GM18507 (cell line): ENCODE measurements around the gene NME2.

Experiments
- DNase-seq: peaks from one replicate; pipeline ENCODE4 v3.0.0; 2011; ENCODE audit warnings: low read depth; ENCODE audit not compliant: insufficient read length; ENCODE audit errors: extremely low spot score
- FAIRE-seq: peaks from 2 replicates; lab custom pipeline; 2011; peaks lifted over from hg19 to GRCh38; lab: Jason Lieb, UNC

Gene NME2

DNA sequence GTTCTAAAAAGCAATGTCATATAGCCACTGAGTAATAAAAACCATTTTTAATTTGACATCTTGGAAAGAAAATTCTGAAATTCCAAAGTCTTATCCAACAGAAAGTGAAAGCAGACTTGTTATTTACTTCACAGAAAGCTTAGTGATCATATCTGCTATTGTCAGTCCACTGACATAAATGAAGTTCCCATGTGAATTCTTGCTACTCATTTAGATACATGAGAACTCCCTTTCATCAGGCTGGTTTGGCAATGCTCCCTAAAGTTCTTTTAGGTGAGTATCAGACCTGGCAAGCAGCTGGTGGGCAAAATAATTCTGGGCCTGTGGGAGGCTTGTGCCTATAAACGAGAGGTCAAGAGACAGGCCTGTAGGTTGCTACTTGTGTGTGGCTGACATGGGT is 23.4 kb downstream of the NME2 start:
- FAIRE-seq = no peak

DNA sequence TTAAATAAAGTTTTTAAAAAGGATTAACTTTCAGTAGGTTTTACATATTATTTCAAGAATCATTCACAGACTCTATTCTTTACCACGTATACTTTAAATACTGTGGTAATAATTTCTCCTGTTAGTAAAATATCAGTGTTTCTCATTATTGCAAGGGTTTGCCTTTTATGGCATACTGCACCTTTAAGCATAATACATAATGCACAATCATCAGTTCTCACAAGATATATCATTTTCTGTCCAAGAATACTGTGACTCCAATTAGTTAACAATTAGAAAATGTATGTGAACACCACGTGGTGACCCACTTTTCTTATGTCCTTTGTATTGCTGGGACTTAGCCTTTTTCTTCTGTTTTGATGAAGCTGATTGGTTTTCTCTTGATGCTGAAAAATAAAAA is 25.7 kb downstream of the NME2 start:
- FAIRE-seq = no peak
- DNase-seq = no peak

More for the DNA sequence above, 23.4 kb downstream of the NME2 start:
- DNase-seq = no peak

DNA sequence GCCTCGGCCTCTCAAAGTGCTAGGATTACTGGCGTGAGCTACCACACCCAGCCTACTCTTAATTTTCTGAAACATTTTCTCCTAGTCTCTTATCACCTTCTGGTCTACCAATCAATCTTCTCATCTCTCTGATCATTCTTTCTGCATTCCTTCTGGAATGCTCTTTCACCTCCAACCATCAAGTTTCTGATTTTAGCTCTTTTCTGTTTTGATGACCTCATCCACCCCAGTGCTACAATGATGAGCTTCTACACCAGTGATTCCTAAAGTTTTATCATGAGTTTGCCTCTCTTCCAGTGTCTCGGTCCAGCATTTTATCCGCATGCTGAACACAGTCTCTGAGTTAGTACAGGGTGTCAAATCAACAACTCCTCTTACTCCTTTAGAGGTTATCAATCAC is 31.5 kb downstream of the NME2 start:
- no peak for DNase-seq
- FAIRE-seq = no peak

DNA sequence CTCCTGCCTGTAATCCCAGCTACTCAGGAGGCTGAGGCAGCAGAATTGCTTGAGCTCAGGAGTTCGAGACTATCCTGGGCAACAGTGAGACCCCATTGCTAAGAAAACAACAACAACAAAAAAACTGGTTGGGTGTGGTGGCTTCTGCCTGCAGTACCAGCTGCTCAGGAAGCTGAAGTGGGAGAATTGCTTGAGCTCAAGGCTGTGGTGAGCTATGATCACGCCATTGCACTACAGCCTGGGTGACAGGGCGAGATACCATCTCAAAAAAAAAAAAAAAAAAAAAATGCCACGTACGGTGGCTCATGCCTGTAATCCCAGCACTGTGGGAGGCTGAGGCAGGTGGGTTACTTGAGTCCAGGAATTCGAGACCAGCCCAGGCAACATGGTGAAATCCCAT is 34.1 kb downstream of the NME2 start:
- FAIRE-seq (no peak), DNase-seq (no peak)

DNA sequence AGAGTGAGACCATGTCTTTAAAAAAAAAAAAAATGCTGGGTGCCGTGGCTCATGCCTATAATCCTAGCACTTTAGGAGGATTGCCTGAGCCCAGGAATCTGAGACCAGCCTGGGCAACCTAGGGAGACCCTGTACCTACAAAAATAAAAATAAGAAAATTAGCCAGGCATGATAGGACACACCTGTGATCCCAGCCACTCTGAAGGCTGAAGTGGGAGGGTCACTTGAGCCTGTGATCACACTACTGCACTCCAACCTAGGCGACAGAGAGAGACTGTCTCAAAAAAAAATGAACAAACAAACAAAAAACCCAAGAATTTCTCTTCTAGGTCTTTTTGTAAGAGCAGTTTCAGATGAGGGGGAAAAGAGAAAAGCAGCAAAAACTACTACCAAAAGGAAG is 34.6 kb downstream of the NME2 start:
- DNase-seq = no peak
- no peak for FAIRE-seq

DNA sequence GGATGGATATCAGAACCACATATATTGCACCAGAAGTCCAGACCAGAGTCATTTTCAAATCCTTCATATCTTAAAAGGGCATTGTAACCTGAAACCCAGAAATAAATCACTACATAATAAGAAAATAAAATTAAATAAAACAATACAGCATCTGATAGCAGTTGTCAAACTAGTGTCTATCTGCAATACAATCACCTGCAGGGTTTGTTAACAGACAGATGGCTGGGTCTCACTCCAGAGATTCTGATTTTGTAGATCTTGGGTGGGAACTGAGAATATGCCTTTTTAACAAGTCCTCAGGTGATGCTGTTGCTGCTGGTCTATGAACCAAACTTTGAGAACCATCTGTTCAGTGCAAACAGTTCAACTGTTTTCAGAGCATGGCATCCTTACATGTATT is 37.6 kb downstream of the NME2 start:
- FAIRE-seq = no peak

DNA sequence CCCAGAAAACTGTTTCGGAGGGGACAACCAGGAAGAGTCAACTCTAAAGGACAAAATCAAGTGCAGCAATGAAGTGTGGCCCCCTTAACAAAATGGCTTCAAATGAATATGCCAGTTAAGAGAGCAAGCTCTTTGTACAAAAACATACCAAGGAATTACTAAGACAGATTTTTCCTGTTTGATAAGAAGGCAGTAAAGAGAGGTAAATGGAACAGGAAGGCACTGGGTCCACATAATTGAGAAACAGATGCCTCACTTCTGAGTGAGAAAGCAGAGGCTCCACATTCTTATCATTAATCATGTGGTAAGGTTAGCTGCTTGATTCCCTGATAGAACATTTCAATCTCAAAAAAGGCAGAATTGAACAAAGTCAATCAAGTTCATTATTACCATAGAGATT is 48.7 kb downstream of the NME2 start:
- no peak for DNase-seq
- FAIRE-seq = no peak

More for the DNA sequence above, 37.6 kb downstream of the NME2 start:
- no peak for DNase-seq

DNA sequence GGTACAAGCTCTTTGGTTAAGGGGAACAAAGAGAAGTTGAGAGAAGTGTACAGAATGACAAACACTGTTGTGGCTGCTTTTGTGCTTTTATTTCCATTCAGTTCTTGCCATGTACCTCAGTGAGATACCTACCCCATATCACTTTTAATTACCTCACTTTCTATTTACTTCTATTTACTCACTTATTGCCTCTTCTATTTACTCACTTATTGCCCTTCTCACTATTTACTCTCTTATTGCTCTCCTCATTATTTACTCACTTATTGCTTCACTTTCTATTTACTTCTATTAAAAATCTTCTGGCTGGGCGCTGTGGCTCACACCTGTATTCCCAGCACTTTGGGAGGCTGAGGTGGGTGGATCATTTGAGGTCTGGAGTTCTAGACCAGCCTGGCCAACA is 51.7 kb downstream of the NME2 start:
- FAIRE-seq (no peak), DNase-seq (no peak)

DNA sequence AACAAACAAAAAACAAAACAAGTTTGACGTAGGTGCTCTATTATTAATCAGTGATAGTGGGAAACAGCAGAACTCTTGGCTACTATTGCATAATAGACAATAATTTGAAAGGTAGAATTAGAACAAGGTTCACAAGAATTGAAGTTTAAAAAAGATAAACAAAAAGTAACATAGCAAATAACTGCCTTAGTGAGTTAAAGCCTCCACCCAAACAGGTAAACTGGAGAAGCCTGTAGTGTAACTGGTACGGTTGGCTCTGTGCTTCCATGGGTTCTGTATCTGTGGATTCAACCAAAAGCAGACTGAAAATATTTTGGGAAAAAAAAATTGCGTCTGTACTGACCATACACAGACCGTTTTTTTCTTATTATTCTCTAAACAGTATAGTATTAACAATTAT is 55.1 kb downstream of the NME2 start:
- no peak for FAIRE-seq
- DNase-seq = no peak
